ENCODE measurements around the gene TINCR.

Gene TINCR

DNA sequence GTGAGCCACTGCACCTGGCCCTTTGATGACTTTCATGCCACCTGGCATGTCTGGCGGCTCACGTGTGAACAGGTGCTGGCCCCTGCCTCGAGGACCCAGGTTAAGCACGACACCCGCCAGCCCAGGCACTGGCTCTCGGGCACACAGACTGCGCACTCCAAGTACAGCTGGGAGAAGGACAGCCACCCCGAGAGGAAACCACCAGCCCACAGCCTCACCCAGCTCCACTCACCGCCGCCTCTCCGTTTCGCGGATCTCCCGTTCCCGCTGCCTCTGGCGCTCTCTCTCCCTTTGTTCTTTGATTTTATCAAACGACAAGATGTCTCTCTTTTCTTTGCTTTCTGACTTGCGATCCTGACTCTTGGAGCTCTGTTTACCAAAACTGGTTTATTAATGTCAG is 27.4 kb upstream of the TINCR start:
- ChIA-PET CTCF (interaction anchor here (0.7 to 1.5 kb wide), 2 partner anchors 13 to 18 kb away, joined by 3 to 8 read pairs; no protein-coding TSS in a partner anchor), POLR2A (no interaction called here)
- TF ChIP-seq, protein P1, sequence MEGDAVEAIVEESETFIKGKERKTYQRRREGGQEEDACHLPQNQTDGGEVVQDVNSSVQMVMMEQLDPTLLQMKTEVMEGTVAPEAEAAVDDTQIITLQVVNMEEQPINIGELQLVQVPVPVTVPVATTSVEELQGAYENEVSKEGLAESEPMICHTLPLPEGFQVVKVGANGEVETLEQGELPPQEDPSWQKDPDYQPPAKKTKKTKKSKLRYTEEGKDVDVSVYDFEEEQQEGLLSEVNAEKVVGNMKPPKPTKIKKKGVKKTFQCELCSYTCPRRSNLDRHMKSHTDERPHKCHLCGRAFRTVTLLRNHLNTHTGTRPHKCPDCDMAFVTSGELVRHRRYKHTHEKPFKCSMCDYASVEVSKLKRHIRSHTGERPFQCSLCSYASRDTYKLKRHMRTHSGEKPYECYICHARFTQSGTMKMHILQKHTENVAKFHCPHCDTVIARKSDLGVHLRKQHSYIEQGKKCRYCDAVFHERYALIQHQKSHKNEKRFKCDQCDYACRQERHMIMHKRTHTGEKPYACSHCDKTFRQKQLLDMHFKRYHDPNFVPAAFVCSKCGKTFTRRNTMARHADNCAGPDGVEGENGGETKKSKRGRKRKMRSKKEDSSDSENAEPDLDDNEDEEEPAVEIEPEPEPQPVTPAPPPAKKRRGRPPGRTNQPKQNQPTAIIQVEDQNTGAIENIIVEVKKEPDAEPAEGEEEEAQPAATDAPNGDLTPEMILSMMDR (IDR thresholded peaks at IDR 0.05; ENCODE audit: insufficient read depth, low read length, missing control alignments) = no peak
- DNase-seq (ENCODE audit: low read depth, low spot score) = no peak
- no peak overlapping the region for H3K4me3 ChIP-seq (ENCODE audit: low read depth, low read length)

DNA sequence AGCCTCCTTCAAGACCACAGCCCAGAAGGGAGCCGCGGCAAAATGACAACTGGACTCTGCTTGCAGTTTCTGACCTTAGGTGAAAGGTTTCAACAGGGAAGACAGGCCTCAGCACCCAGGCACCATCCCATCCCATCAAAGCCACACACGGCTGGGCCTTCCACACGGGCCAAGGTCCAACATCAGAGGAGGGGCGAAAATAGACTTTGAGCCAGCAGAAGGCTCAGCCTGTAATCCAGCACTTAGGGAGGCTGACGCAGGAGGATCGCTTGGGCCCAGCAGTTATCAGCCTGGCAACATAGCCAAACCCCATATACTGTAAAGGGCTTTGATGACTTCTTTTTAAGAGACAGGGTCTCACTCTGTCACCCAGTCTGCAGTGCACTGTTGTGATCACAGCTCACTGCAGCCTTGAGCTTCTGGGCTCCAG is 26.8 kb upstream of the TINCR start:
- DNase-seq (ENCODE audit: low read depth, low spot score) = no peak
- TF ChIP-seq, protein P1 (IDR thresholded peaks at IDR 0.05; ENCODE audit: insufficient read depth, low read length, missing control alignments) = no peak
- CTCF ChIA-PET = interaction anchor here (0.7 kb wide), 1 partner anchor 14 kb away, joined by 3 read pairs; no protein-coding TSS in a partner anchor
- POLR2A ChIA-PET = no interaction called here
- no peak overlapping the region for H3K4me3 ChIP-seq (ENCODE audit: low read depth, low read length)

DNA sequence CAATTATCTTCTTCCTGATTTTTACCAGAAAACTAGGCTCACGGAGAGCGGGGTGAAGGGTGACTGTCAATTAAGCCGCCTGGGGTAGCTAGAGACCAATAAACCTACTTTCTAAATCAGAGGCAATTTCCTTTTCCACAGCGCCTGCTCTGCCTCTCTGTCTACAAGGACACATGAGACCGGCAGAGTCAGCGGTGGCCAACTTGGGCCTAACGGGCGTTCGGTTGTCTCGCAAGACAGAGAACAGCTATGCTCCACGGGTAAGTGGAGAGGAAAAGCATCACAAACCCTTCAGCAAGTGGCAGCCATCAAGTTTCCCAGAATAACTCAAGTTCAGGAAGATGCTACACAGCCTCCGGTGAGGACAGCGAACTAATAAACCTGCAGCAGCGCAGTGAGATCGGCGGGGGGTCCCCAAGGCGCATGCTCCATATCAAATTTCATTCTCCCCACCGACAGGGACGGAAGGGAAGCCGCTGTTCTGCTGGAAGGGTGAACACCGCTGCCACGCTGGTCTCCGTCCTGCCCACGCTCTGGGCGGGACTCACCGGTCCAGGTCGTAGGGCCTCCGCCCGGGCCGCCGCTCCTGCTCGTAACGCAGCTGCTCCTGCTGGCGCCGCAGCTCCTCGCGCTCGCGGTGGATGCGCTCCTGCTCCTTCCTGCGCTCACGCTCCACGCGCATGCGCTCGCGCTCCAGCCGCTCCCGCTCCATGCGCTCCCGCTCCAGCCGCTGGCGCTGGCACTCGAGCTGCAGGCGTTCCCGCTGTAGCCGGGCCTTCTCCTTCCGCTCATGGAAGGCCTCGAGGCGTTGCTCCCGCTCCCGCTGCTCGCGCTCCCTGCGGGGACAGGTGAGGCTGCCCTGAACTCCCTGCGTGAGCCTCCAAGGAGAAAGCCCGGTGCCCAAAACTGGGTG is 25.8 kb upstream of the TINCR start:
- POLR2A ChIA-PET = no interaction called here

DNA sequence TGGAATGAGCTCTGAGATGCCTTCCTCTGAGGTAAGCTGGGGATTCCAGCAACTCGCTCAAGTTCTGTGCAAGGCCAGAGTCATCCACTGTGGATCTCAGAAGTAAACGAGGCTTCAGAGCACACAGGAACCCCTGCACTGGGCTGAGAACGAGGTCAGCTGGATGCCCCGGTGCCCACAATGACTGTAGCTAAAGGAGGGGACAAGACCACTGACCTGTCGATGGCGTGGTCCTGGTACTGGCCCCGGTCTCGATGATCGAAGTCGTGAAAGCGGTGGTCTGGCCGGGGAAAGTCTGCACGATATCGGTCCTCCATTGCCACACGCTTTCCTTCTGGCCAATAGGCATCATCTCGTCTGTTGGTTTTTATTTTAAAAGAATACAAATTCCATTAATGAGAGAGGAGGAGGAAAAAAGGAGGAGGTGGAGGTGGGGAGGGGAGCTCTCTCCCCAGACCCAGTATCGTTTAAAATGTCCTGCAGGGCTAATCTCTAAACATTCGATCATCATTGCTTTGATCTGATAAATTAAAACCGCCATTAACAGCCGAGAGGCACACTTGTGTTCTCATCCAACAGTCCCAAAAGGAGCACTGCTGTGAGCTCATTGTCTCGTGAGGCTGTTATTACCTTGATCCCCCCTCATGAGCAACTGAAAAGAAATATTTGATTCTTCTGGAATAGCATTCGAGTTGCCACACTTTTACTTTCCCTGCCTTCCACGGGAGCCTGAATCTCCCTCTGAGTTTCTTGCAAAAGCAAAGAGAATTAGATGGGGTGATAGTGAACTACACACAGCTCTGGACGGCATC is 25.0 kb upstream of the TINCR start:
- TF ChIP-seq, protein P1 (IDR thresholded peaks at IDR 0.05; ENCODE audit: insufficient read depth, low read length, missing control alignments) = no peak
- POLR2A ChIA-PET = no interaction called here
- DNase-seq (ENCODE audit: low read depth, low spot score) = no peak
- CTCF ChIA-PET = interaction anchor here (1.2 to 1.4 kb wide), 2 partner anchors 9 to 13 kb away, joined by 6 to 7 read pairs; no protein-coding TSS in a partner anchor
- H3K4me3 ChIP-seq (ENCODE audit: low read depth, low read length) = no peak overlapping the region

More for the DNA sequence above, 25.8 kb upstream of the TINCR start:
- H3K4me3 ChIP-seq (ENCODE audit: low read depth, low read length) = no peak overlapping the region
- TF ChIP-seq, protein P1 (IDR thresholded peaks at IDR 0.05; ENCODE audit: insufficient read depth, low read length, missing control alignments) = no peak
- CTCF ChIA-PET = interaction anchor here (1.2 to 1.4 kb wide), 2 partner anchors 10 to 14 kb away, joined by 6 to 7 read pairs; no protein-coding TSS in a partner anchor
- no peak for DNase-seq (ENCODE audit: low read depth, low spot score)

DNA sequence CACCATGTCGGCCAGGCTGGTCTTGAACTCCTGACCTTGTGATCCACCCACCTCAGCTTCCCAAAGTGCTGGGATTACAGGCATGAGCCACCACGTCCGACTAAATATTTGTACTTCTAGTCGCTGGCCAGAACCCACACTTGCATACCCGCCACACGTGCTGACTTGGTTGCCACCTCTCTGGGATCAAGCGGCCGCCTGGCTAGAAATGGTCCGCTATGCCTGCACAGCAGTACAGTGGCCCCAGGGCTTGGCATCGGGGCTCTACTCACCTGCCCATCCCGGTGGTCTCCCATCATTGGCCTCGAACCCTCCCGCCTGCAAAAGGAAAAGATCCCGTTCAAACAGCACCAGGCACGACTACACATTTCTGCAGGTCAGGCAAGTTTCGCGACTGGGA is 23.7 kb upstream of the TINCR start:
- TF ChIP-seq, protein P1 (IDR thresholded peaks at IDR 0.05; ENCODE audit: insufficient read depth, low read length, missing control alignments) = no peak
- no peak for DNase-seq (ENCODE audit: low read depth, low spot score)
- POLR2A ChIA-PET = no interaction called here
- CTCF ChIA-PET = interaction anchor here (0.7 kb wide), 1 partner anchor 11 kb away, joined by 3 read pairs; no protein-coding TSS in a partner anchor
- H3K4me3 ChIP-seq (ENCODE audit: low read depth, low read length) = no peak overlapping the region

DNA sequence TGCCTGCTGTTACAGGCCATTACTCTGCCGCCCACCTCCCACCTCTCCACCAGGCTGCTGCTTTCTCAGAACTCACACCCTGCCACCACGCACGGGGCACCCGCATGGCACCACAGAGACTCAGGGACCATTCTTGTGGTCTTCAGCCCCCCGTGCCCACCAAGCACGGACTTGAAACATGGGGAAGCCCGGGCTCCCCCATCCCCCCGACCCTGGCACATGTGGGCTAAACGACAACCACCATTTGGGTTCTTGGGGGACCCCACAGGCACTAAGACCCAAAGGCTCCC is 23.1 kb upstream of the TINCR start:
- no peak for DNase-seq (ENCODE audit: low read depth, low spot score)
- TF ChIP-seq, protein P1 (IDR thresholded peaks at IDR 0.05; ENCODE audit: insufficient read depth, low read length, missing control alignments) = no peak
- POLR2A ChIA-PET = no interaction called here
- no peak overlapping the region for H3K4me3 ChIP-seq (ENCODE audit: low read depth, low read length)
- CTCF ChIA-PET = no interaction called here

Measured in AG04449 (cell line).